HCT116 (cell line): Measurements from ENCODE around the gene GRID2. TPM values are rescaled to one million over a fixed set of nuclear protein-coding genes. Genes with fewer than 3 reads are reported as not detected.

Experiments used
- ATAC-seq: fragments of 200-7000 bp; cut with Tn5 transposase; 2 replicates; pipeline ENCODE4 v1.9.1; 2020; ENCODE audit warnings: mild to moderate bottlenecking, moderate library complexity
- BruUV-seq: library from RNA; stranded (reverse); fragments of 400-500 nt; replicated peaks from 2 replicates; lab custom pipeline; 2021; lab: Mats Ljungman, UMichigan
- CTCF ChIA-PET: fragments of 300-600 bp; sonication (Branson Sonifier 250); formaldehyde crosslinking; loops from one replicate; lab custom pipeline; 2021; ENCODE audit warnings: antibody characterized with exemption; lab: Charles Lee
- POLR2A ChIA-PET: fragments of 300-600, 350-600 bp; sonication (Branson Sonifier 250); formaldehyde crosslinking; loops from one replicate; lab custom pipeline; 2021; ENCODE audit warnings: antibody characterized with exemption; lab: Charles Lee
- RAD21 ChIA-PET, 2 experiments: fragments of 300-600 bp; sonication (Branson Sonifier 250); formaldehyde crosslinking; loops; one replicate each; lab custom pipeline; 2023; ENCODE audit warnings: low total read pairs in 2 of 2; ENCODE audit not compliant: uncharacterized antibody in 2 of 2, unreplicated experiment in 2 of 2, low non-redundant PET in 1 of 2; lab: Charles Lee
- DNase-seq: peaks from one replicate; pipeline ENCODE4 v3.0.0-alpha.2; 2010; ENCODE audit warnings: low read depth, low spot score
- H2AFZ ChIP-seq: fragments of 200-600 bp; shearing (Covaris generic), sonication (generic); 2 replicates; pipeline ENCODE4 v1.6.1; 2017; ENCODE audit warnings: low read depth, mixed run types, mixed read lengths, antibody characterized with exemption, low read length; ENCODE audit not compliant: poor library complexity, severe bottlenecking
- H3K27ac ChIP-seq: 2 replicates; pipeline ENCODE4 v1.5.1; 2012; ENCODE audit warnings: low read depth, low read length
- H3K27me3 ChIP-seq: fragments of 200-600 bp; sonication (generic); 2 replicates; pipeline ENCODE4 v1.6.1; 2016; ENCODE audit warnings: mixed run types, low read length, mixed read lengths; ENCODE audit not compliant: insufficient read depth
- H3K36me3 ChIP-seq, 2 experiments: fragments of 200-500 bp in 1 of 2; fragments of 200-600 bp in 1 of 2; sonication (Bioruptor generic) in 1 of 2; sonication (generic) in 1 of 2; 2 replicates each; pipeline versions ENCODE4 v1.5.1 to v1.6.1; 2014 to 2016; ENCODE audit warnings: low read length in 2 of 2, inconsistent platforms in 1 of 2, mixed read lengths in 1 of 2, mixed run types in 1 of 2; ENCODE audit not compliant: insufficient read depth in 2 of 2, control insufficient read depth in 1 of 2
- H3K4me1 ChIP-seq, 2 experiments: fragments of 200-600 bp in 1 of 2; sonication (generic) in 1 of 2; 2 replicates each; pipeline versions ENCODE4 v1.5.1 to v1.6.1; 2012 to 2017; ENCODE audit warnings: low read length in 2 of 2, inconsistent platforms in 1 of 2, mild to moderate bottlenecking in 1 of 2, mixed read lengths in 1 of 2, mixed run types in 1 of 2, moderate library complexity in 1 of 2; ENCODE audit not compliant: insufficient read depth in 2 of 2, control insufficient read depth in 1 of 2
- H3K4me2 ChIP-seq: fragments of 200-600 bp; sonication (generic); 2 replicates; pipeline ENCODE4 v1.6.1; 2017; ENCODE audit warnings: mixed run types, low read length, mixed read lengths
- H3K4me3 ChIP-seq, 2 experiments: fragments of 200-600 bp in 1 of 2; sonication (generic) in 1 of 2; replicated peaks in 1 of 2; 2 replicates each; pipeline ENCODE4 v1.5.1; 2011 to 2016; ENCODE audit warnings: low read length in 2 of 2, control low read depth in 1 of 2, low read depth in 1 of 2, mild to moderate bottlenecking in 1 of 2, mixed read lengths in 1 of 2, mixed run types in 1 of 2
- H3K79me2 ChIP-seq: fragments of 200-600 bp; sonication (generic); 2 replicates; pipeline ENCODE4 v1.6.1; 2017; ENCODE audit warnings: mild to moderate bottlenecking, mixed run types, low read length, moderate library complexity, mixed read lengths; ENCODE audit not compliant: insufficient read depth
- H3K9ac ChIP-seq: fragments of 200-600 bp; sonication (generic); 2 replicates; pipeline ENCODE4 v1.6.1; 2016; ENCODE audit warnings: low read length, mixed read lengths
- H3K9me2 ChIP-seq: fragments of 200-600 bp; sonication (generic), shearing (Covaris generic); 2 replicates; pipeline ENCODE4 v1.6.1; 2017; ENCODE audit warnings: mixed run types, mild to moderate bottlenecking, moderate library complexity; ENCODE audit not compliant: insufficient read depth
- H3K9me3 ChIP-seq, 2 experiments: fragments of 200-500 bp in 1 of 2; fragments of 200-600 bp in 1 of 2; sonication (Bioruptor generic) in 1 of 2; sonication (generic) in 1 of 2; 2 replicates each; pipeline ENCODE4 v1.6.1; 2014 to 2017; ENCODE audit warnings: low read length in 2 of 2, mixed read lengths in 2 of 2, inconsistent platforms in 1 of 2, low read depth in 1 of 2, mild to moderate bottlenecking in 1 of 2, mixed run types in 1 of 2, moderate library complexity in 1 of 2; ENCODE audit not compliant: control insufficient read depth in 1 of 2, insufficient read depth in 1 of 2
- H4K20me1 ChIP-seq: fragments of 200-600 bp; sonication (generic), shearing (Covaris generic); 2 replicates; pipeline ENCODE4 v1.6.1; 2017; ENCODE audit warnings: mixed run types, mild to moderate bottlenecking, moderate library complexity; ENCODE audit not compliant: insufficient read depth
- CBX3 ChIP-seq: IDR thresholded peaks from 2 replicates; pipeline ENCODE4 v1.6.1; 2012; ENCODE audit warnings: low read depth
- CEBPB ChIP-seq: IDR thresholded peaks from 2 replicates; pipeline ENCODE4 v1.6.1; 2012; ENCODE audit warnings: low read depth
- CTCF ChIP-seq, 3 experiments: fragments of 200-600 bp in 1 of 3; sonication (generic) in 1 of 3; IDR thresholded peaks in 2 of 3; conservative IDR thresholded peaks in 1 of 3; 2 replicates each; pipeline ENCODE4 v1.5.1; 2012 to 2017; ENCODE audit warnings: low read depth in 2 of 3, low read length in 2 of 3, antibody characterized with exemption in 1 of 3, borderline replicate concordance in 1 of 3, control low read depth in 1 of 3, mild to moderate bottlenecking in 1 of 3, mixed read lengths in 1 of 3, mixed run types in 1 of 3, moderate library complexity in 1 of 3; ENCODE audit not compliant: insufficient read depth in 1 of 3
- EZH2phosphoT487 ChIP-seq: fragments of 200-600 bp; IDR thresholded peaks from 2 replicates; pipeline ENCODE4 v1.6.1; 2018; ENCODE audit warnings: antibody characterized with exemption, borderline replicate concordance
- FOSL1 ChIP-seq: IDR thresholded peaks from 2 replicates; pipeline ENCODE4 v1.6.1; 2012; ENCODE audit warnings: low read depth
- JUND ChIP-seq: IDR thresholded peaks from 2 replicates; pipeline ENCODE4 v1.6.1; 2012
- POLR2A ChIP-seq: IDR thresholded peaks from 2 replicates; pipeline ENCODE4 v1.7.0; 2011; ENCODE audit warnings: borderline replicate concordance; ENCODE audit not compliant: insufficient read depth, insufficient read length; ENCODE audit errors: extremely low read depth
- RAD21 ChIP-seq: IDR thresholded peaks from 2 replicates; pipeline ENCODE4 v1.6.1; 2012; ENCODE audit warnings: low read depth, mild to moderate bottlenecking
- REST ChIP-seq: IDR thresholded peaks from 2 replicates; pipeline ENCODE4 v1.6.1; 2012; ENCODE audit warnings: low read depth
- SIN3A ChIP-seq: IDR thresholded peaks from 2 replicates; pipeline ENCODE4 v1.6.1; 2012; ENCODE audit warnings: low read depth
- SP1 ChIP-seq: IDR thresholded peaks from 2 replicates; pipeline ENCODE4 v1.6.1; 2012; ENCODE audit warnings: low read depth
- SRF ChIP-seq: IDR thresholded peaks from 2 replicates; pipeline ENCODE4 v1.6.1; 2012; ENCODE audit warnings: low read depth
- ZFX ChIP-seq: fragments of 450-650 bp; IDR thresholded peaks from 2 replicates; pipeline ENCODE4 v1.6.1; 2017
- intact Hi-C: fragments of 100-400 bp; cut with micrococcal nuclease; formaldehyde crosslinking; loops from 2 replicates; pipeline ENCODE4 v1.10.0; 2022
- total RNA-seq: library from RNA; stranded (reverse); gene quantifications from one replicate; pipeline ENCODE4 v1.2.1, GENCODE V29; 2021; ENCODE audit not compliant: unreplicated experiment

The GRID2 gene
- total RNA-seq, 1 experiment from 2014 or later, result not detected

GRCh38 chr4:93072292-93072691 lies 768.5 kb downstream of the GRID2 start:
- Histone ChIP-seq H3K4me1 (no peaks in the 10 kb centered on the region), H3K4me3 (no peak overlapping the region), H3K9me3 (no peaks in the 10 kb centered on the region), H3K36me3 (no peaks in the 10 kb centered on the region), H4K20me1 (no peaks in the 10 kb centered on the region), H2AFZ (no peak overlapping the region), H3K9ac (no peak overlapping the region), H3K9me2 (no peaks in the 10 kb centered on the region), H3K27ac (no peak overlapping the region), H3K79me2 (no peaks in the 10 kb centered on the region), H3K4me2 (no peak overlapping the region), H3K27me3 (no peaks in the 10 kb centered on the region)
- TF ChIP-seq POLR2A (no peak), REST (no peak), JUND (no peak), SRF (no peak), CTCF (IDR thresholded peaks at IDR 0.05 in 2 of 3, conservative IDR thresholded peaks at IDR 0.05 in 1 of 3; ENCODE audit: borderline replicate concordance in 1 of 3, insufficient read depth in 1 of 3, low read depth in 2 of 3, low read length in 2 of 3) (no peak), RAD21 (no peak), EZH2phosphoT487 (no peak), SP1 (no peak), FOSL1 (no peak), CEBPB (no peak), ZFX (no peak), SIN3A (no peak), CBX3 (no peak)
- ATAC-seq (no peak), DNase-seq (no peak)
- ChIA-PET POLR2A (no interaction called here), CTCF (no interaction called here), RAD21 (no interaction called here)
- no TSS peak for BruUV-seq
- intact Hi-C loops, result no loop called here
